OCI-LY3 (cell line): ENCODE data around the gene PIK3IP1.

ENCODE experiments used
- CTCF ChIP-seq: fragments of 200-600, 300-600 bp; sonication (generic); IDR thresholded peaks from 2 replicates; pipeline ENCODE4 v1.5.1; 2014; ENCODE audit warnings: antibody characterized with exemption, low read length, low read depth
- EZH2phosphoT487 ChIP-seq: fragments of 200-600 bp; shearing (Covaris generic); IDR thresholded peaks from 2 replicates; pipeline ENCODE4 v1.6.1; 2018; ENCODE audit warnings: antibody characterized with exemption, mixed run types, low read depth

GRCh38 chr22:31259798-31260473 is 32.4 kb downstream of the PIK3IP1 start:
- TF ChIP-seq CTCF = no peak
- no peak for TF ChIP-seq EZH2phosphoT487
